ES-I3 (cell line): ENCODE data around the gene CRACR2A.

Experiments used
- H3K36me3 ChIP-seq: 2 replicates; pipeline ENCODE4 v1.6.1; 2013; ENCODE audit warnings: mild to moderate bottlenecking, low read length, control low read depth, moderate library complexity; ENCODE audit not compliant: insufficient read depth
- H3K4me1 ChIP-seq: 2 replicates; pipeline ENCODE4 v1.6.1; 2013; ENCODE audit warnings: mild to moderate bottlenecking, control low read depth, low read length; ENCODE audit not compliant: insufficient read depth
- H3K9ac ChIP-seq: 2 replicates; pipeline ENCODE4 v1.6.1; 2013; ENCODE audit warnings: low read depth, mild to moderate bottlenecking, low read length, moderate library complexity
- H3K9me3 ChIP-seq: 2 replicates; pipeline ENCODE4 v1.6.1; 2013; ENCODE audit warnings: mild to moderate bottlenecking, low read length, moderate library complexity; ENCODE audit not compliant: control insufficient read depth, insufficient read depth

The CRACR2A gene

DNA sequence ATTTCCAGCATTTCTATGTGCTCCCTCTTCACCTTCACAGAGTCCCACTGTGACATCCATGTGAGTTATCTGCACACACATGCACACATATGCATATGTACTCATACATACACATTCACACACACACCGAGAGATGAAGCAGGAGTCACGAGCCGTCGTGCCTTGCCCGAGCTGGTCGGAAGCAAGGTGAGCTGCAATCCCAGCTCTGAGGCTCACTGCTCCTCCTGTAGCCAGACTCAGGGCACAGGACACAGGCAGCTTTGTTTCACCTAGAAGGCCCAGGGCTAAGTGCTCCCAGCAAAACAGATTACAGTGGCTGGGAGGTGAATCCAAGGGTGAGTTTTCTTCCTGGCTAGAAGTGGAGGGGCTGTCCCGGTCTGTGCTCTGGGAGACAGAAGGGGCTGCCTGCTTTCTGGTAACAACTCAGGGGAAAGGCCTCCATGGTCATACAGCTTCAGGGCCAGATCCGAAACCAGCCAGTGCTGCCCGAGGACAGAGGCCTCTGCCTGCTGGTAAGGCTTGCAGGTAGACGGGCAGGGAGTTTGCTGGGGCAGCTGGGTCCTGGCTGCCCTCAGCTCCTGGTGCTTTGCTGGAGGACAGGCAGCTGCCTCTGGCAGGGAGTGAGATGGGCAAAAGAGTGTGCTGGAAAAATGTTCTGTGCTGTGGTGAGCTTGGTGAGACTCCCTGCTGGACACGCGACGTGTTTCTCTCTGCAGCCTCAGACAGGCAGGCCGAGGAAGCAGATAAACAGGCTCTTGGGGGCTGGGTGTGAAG, 123.7 kb downstream of the CRACR2A start:
- H3K9me3 ChIP-seq = no peaks in the 10 kb centered on the region
- no peaks in the 10 kb centered on the region for H3K4me1 ChIP-seq
- H3K9ac ChIP-seq = no peak overlapping the region
- no peaks in the 10 kb centered on the region for H3K36me3 ChIP-seq

DNA sequence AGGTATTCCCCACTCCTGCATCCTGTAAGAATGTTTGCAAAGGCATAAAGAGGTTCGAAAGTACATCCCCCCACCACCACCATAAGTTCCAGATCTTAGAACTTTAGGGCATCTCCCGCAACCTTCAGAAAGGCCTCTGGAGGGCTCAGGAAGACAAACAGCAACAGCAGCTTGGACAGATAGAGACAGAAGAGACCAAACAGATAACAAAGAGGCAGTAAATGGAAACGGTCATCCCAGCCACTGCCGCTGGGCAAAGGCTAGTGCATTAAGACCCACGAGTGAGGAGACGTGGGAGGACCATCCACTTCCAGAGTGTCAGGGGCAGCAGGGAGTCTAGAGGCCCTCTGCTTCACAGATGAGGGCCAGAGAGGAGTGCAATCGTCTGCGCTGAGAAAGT, 124.3 kb downstream of the CRACR2A start:
- Histone ChIP-seq H3K36me3 (no peaks in the 10 kb centered on the region), H3K9ac (no peak overlapping the region), H3K4me1 (no peaks in the 10 kb centered on the region), H3K9me3 (no peaks in the 10 kb centered on the region)

DNA sequence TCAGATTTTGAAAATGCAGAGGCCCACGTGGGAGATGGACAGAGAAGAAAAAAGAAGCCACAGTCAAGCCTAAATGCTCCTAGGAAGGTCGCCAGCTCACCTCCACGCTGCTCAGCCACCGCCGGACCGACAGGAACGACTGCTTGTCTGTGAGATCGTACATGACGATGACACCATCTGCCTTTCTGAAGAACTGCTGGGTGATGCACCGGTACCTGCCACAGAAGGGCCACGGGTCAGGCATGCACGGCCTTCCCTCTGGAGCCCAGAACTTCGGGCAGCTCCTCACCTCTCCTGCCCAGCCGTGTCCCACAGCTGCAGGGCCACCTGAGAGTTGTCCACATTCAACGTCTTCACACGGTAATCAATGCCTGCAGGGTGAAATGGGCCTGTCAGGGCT, 125.6 kb downstream of the CRACR2A start:
- Histone ChIP-seq H3K9ac (no peak overlapping the region), H3K4me1 (no peaks in the 10 kb centered on the region), H3K9me3 (no peaks in the 10 kb centered on the region), H3K36me3 (no peaks in the 10 kb centered on the region)

DNA sequence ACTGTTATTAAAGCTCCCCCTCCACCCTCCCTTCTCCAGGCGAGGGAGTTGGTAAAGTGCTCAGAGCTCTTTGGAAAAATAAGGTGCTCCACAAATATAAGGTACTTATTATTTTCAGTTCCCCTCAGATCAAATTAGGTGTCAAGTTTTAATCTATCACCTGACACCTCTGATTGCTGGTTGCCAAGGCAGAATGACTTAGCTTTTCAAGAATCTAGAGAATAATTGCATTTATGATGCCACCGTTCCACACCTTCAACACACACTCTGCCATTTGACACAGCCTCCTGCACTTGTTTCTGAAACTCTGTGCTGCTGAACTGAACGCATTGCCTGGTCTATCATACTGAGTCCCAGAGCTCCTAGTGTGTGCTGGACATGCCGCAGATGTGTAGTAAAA, 128.6 kb downstream of the CRACR2A start:
- Histone ChIP-seq H3K4me1 (no peaks in the 10 kb centered on the region), H3K36me3 (no peaks in the 10 kb centered on the region), H3K9ac (no peak overlapping the region), H3K9me3 (no peaks in the 10 kb centered on the region)

DNA sequence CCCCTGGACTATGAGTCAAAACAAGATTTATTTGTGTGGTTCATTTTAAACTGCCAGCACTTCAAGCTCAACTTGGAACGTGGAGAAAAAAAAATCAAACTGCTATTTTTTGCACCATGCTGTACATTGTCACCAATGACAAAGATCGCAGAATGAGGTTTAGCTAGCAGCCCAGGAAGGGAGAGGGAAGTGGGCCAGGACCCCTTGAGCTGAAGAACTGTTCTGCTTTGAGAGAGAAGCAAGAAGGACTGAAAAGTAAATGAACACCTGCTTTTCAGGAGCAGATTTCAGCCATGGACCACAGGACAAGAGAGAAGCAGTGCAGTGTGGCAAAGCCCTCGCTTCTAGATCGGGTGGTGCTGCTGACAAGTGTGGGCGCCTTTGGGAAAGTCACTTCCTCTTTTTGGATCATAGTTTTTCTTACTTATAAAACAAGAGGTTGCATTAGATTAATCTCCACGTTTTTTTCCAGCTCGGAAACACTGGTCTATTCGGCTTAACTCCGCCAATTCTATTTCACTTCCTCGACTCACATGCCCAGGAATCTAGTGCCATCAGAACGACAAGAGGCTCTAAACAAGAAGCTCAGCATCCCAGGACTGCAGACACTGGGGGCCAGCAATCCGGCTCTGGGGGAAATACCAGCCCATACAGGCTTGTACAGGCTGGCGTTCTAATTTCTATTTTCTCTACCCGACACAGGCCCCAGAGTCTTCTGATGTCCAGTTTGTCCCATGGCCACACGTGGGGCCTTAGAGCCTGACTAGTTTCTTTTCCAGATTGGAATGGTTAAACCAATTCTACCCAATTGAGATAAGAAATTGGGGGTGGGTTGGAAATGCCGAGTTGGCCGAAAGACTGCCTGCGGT, 129.9 kb downstream of the CRACR2A start:
- Histone ChIP-seq H3K4me1 (no peaks in the 10 kb centered on the region), H3K36me3 (no peaks in the 10 kb centered on the region), H3K9me3 (no peaks in the 10 kb centered on the region), H3K9ac (no peak overlapping the region)

DNA sequence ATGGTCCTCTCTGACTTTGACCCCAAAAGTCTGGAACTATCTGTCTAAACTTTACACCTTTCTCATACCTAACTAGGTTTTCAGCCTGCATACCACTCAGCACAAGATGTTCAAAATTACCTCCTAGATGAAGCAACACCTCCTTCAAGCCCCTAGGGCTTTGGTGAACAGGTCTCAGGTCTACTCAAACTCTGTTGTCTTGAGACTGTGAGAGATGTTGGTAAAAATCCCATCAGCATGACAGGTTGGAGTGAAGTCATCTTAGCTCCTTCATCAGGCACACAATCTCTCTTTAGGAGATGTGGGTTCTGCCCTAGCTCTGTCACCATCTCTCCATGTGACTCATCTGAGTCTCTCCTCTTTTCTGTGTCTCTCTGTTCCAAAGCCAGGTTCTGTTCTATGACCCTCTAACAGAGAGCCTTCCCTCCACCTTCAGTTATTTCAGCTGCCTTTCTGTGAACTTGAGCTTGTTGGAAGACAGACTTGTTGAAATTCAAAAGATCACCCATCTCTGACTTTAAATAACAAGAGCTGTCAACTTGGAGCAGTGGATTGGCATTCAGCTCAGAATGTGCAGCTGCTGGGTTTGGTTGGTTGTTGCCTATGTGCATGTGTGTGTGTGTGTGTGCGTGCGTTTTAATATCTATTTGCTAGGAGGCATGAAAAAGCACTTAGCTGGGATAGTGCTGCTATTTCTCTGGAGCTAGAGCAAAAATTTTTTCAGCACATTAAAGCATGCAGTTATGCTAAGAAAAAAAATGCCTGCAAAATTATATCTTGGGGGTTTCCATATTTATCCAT, 130.7 kb downstream of the CRACR2A start:
- Histone ChIP-seq H3K4me1 (no peaks in the 10 kb centered on the region), H3K9me3 (no peaks in the 10 kb centered on the region), H3K36me3 (no peaks in the 10 kb centered on the region), H3K9ac (no peak overlapping the region)

DNA sequence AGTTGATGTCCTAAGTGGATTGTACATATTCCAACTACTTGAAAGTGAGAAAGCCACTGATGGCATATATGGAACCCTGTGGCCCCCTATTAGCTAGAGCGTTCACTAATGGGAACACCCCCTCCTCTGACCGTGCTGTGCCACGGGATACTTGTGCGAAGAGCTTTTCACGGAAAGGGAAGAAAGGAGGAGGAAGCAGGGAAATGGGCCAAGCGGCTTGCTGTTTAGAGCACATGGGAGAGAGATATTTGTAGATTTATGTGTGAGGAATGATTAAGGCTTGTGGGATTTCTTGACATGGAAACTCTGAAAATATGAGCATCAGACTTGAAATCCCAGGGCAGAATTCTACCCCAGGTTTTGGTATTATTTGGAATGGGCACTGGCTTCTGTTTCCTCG, 132.1 kb downstream of the CRACR2A start:
- no peak overlapping the region for H3K9ac ChIP-seq
- H3K36me3 ChIP-seq = no peaks in the 10 kb centered on the region
- H3K4me1 ChIP-seq = no peaks in the 10 kb centered on the region
- H3K9me3 ChIP-seq = no peaks in the 10 kb centered on the region

DNA sequence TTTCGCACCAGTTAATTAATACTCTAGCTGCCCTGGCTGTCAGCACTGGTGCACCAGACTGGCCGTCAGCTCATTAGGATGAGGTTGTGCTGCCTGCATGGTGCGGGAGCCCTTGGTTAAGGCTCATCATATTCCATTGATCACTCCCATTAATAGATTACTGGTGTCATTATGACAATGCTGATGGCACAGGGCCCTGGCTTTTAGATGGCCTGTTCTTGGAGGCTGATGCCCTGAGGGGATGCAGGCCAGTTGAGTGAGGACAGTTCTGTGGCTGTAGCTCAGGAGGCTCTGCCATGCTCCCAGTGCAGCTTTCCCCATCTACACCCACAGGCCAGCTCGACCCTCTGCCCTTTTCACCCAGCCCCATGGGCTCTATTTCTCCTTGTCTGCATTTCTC, 135.3 kb downstream of the CRACR2A start:
- no peaks in the 10 kb centered on the region; the same call in 1 of the 2 replicates for H3K4me1 ChIP-seq

DNA sequence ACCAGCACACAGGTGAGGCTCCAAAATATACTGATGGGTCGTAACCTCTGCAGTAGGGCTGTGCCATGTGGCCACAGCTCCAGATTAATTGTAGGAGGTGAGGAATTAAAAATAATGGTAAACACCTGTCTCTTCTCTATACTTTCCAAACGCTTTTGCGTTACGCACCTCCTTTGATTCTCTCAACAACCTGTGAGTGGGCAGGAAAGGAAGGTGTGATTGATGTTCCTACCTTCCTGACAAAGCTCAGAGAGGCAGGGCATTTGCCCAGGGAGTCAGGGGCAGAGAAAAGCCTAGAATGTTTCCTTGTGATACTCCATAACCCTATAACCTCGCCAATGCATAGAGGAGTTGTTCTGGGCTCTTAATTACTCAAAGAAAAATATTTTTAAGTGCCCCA, 137.0 kb downstream of the CRACR2A start:
- H3K9ac ChIP-seq = no peak overlapping the region
- no peaks in the 10 kb centered on the region; the same call in 1 of the 2 replicates for H3K4me1 ChIP-seq

More for the DNA sequence above, 135.3 kb downstream of the CRACR2A start:
- Histone ChIP-seq H3K9ac (no peak overlapping the region), H3K9me3 (no peaks in the 10 kb centered on the region), H3K36me3 (no peaks in the 10 kb centered on the region)

DNA sequence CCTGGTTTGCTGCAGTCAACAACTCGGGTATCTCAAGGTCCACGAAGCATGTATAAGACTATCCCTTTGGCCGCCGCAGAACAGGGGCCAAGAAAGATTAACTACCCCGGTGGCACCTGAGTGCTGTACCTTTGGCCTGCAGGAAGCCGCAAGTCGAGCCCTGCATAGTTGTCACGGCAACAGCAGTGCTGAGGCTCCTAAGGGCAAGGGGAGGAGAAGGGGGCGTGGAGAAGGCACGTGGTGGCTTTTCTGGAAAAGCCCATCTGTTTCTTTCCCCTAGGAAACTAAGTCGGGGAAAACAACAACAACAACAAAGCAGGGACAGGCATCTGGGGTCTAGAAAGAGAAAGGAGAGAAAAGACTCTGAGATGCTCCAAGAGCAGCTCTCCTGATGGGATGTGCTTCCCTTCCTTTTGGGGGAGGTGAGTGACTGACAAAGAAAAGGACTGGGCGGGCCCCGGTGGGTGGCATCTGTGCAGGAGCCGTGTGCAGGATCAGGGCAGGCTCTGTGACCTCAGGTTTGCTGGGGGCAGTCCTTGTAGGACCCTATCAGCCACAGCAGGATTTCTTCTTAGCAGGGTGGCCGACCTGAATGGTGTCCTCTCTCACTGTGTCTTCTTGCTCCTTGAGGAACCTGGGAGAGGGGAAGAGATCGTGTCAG, 138.0 kb downstream of the CRACR2A start:
- Histone ChIP-seq H3K9ac (no peak overlapping the region), H3K4me1 (no peaks in the 10 kb centered on the region; the same call in 1 of the 2 replicates), H3K36me3 (no peaks in the 10 kb centered on the region), H3K9me3 (no peaks in the 10 kb centered on the region)

More for the DNA sequence above, 137.0 kb downstream of the CRACR2A start:
- no peaks in the 10 kb centered on the region for H3K9me3 ChIP-seq
- H3K36me3 ChIP-seq = no peaks in the 10 kb centered on the region

DNA sequence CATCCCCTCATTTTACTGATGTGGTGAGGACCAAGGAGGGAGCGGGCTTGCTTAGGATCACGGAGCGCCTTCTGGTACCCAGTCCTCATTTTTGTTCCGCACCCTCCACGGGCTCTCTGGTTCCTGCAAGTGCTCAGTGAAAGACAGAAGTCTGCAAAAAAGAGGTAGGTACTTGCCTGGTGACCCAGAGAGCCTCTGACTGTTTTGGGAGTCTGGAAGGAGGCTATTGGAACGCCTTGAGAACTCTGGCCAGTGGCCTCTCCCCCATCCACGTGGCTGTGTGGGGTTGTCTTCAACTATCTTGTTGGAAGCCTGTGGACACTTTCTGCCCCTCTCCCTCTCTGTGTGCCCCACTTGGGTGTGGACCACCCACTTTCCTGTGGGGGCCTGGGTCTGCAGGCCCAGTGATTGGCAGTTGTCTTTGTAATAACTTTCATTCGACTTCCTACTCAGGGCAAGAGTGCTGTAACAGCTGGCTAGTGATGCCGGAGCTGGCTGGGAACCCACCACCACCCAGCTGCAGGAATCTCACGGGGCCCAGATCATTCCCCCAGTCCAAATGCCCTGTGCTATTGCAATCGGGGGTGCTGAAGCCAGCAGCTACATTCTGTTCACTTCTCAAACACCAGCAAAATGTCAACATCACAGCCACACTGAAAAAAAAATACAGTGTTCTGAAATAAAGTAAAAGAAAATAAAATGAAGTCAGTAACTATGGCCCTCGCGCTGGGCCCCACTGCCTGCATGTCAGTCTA, 139.1 kb downstream of the CRACR2A start:
- Histone ChIP-seq H3K36me3 (no peaks in the 10 kb centered on the region), H3K9me3 (no peaks in the 10 kb centered on the region), H3K9ac (no peak overlapping the region), H3K4me1 (no peaks in the 10 kb centered on the region; the same call in 1 of the 2 replicates)

DNA sequence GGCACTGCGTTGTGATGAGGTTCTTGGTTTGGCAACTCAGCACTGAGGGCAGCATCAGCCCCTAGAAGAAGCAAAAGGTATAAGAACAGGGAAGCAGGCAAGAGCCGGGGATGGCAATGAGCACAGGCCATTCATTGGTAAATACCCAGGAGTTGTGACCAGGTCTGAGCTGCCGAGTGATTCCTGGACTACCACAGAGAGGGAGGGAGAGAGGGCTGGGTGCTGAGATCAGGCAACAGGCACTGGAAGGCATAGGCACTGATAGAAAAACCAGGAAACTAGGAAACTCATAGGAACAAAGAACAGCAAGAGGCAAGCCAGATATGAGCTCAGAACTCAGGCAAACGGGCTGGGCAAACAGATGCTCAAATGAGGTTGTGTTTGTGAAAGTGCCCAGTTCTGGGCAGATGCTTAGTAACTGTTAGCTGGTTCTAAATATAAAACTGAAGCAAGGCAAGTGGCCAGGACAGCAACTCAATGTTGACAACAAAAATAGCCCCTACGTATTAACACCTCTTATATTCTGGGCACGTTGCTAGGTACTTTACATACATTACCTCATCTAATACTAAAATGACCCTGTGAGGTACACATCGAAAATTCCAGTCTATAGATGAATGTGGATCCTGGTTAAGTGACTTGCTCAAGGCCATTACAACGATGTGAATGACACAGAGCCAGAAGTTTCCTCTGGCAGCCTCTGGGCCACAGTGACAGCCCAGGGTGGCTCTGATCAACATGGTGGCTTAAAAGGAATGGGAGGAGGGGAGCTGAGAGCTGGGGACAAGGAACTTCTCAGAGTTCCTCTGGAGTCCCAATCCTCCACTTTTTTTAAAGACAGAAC, 140.8 kb downstream of the CRACR2A start:
- no peaks in the 10 kb centered on the region for H3K36me3 ChIP-seq
- H3K9me3 ChIP-seq = no peaks in the 10 kb centered on the region
- no peak overlapping the region for H3K9ac ChIP-seq
- H3K4me1 ChIP-seq = no peaks in the 10 kb centered on the region; the same call in 1 of the 2 replicates

DNA sequence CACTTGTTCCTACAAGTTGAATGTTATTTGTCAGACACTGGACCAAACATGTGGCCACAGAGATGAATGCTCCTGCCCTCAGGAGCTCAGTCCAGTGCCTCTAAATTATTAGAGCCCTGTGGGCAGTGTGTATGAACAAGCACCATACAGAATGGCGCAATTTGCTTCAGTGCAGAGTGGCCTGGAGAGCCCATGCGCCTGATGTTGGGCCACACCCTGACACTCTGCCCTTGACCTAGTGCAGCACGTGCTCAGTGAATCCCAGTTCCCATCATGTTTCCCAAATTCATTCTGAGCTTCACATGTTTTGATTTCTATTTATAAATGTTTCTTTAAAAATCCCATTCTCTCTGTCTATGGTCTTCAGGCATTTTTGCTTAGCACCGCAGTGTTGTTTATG, 145.1 kb downstream of the CRACR2A start:
- no peak overlapping the region for H3K9ac ChIP-seq
- no peaks in the 10 kb centered on the region for H3K36me3 ChIP-seq
- no peaks in the 10 kb centered on the region for H3K9me3 ChIP-seq
- peaks cover 14% of the 10 kb centered on the region for H3K4me1 ChIP-seq
